ENCODE data around the gene MAP4K5.
"Not testable (repeated sequence)": the region's sequence is repeated elsewhere in the genome, so short reads cannot be mapped to it uniquely, and the experiment has no call there.

The MAP4K5 gene

DNA sequence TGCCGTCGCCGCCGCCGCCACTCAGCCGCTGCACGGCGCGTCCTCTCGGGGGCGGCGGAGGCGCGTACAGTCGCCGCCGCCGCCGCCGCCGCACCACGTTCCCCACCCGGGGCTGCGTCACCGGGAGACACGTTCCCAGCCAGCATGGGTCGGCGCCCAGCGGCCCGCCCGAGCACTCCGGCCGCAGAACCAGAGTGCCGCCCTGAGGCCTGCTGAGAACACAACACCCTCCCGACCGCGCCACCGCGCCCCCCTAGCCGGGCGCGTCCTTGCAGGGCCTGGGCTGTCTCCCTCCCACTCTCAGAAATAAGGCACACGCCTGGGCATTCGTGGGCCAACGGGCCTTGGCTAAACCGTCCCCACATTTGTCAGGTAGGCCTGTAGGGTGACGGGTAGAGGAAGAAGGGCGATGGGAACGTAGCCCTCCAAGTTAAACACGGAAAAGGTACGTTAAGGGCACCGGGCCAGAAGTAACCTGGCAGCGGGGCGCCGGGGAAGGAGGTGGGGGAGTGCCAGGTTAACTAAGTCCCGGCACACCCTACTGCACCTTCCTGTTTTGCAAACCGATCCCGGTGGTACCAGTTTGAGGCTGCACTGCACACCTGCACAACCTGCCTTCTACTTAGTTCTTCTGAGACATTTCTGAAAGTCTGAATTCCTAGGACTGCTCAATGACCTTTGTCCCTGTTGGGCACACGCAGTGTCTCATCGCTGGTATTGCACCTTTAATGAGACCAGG, at the start of gene MAP4K5:
TSS of gene MAP4K5 (minus strand) at position 68 of the 739 bp plus-strand sequence. CDS start 520 bp downstream, outside the sequence.
- peak; percentile 53 for DNase-seq

DNA sequence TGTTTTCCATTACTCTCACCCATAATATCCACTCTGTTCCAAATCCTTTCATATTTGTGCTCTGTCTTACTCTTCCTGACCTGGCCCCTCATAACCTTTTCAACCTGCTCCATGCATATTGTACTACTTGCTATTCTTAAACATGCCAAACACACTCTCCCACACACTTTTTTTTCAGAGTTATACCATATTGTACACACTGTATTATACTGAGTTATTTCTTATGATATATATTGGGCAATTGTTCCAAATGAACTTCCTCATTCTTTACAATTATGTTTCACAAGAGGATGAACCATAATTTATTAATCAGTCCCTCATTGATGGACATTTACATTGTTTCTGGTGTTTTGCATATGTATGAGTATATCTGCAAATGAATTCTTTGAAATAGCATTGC, 46.1 kb upstream of the MAP4K5 start:
- no peak for DNase-seq

DNA sequence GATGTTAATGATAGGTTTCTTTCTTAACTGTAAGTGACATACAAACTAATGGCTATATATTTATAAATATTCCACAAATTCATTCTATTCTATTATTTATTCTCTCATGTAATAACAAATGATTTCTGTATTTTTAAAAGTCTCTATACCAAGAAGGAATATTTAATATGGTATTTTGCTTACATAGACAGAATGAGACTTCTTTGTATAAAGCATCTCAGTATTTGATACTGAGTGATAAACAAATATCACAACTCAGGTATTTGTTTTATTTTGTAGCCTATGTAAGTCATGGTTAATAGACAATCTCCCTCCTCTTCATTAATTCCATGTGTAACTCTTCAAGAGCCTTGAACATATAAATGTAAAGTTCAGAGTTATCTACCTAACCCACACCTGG, 45.6 kb upstream of the MAP4K5 start:
- no peak for DNase-seq

DNA sequence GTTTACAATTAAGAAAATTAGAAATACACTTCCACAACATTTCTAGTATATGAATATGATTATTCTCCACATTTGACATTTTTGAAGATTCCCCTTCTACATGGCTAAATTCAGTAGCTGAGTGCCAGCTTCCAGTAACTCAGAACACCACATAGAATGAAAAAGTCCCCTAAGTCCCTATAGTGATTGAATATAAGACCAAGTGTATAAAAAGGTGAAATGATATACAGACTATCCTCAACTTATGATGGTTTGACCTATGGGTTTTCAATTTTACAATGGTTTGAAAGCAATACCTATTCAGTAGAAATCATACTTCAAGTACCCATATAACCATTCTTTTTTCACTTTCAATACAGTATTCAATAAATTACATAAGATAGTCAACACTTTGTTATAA, 43.4 kb upstream of the MAP4K5 start:
- DNase-seq: no peak

DNA sequence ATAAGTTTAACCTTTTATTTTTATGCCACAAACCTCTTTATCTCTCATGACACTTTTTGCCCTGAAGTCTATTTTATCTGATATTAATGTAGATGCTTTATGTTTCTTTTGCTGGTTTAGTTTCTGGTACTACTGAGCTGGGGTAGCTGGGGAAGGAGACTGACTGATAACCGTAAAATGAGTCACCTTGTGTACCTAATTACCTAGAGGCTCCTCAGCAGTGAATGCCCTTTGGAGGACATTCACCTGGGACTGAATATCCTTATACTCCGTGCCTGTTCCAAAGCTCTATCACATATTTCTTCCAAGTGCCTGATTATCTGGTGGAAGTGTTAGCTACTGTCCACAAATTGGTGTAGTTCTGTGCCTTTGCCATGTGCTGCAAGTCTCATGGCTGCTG, 41.5 kb upstream of the MAP4K5 start:
- DNase-seq: no peak

DNA sequence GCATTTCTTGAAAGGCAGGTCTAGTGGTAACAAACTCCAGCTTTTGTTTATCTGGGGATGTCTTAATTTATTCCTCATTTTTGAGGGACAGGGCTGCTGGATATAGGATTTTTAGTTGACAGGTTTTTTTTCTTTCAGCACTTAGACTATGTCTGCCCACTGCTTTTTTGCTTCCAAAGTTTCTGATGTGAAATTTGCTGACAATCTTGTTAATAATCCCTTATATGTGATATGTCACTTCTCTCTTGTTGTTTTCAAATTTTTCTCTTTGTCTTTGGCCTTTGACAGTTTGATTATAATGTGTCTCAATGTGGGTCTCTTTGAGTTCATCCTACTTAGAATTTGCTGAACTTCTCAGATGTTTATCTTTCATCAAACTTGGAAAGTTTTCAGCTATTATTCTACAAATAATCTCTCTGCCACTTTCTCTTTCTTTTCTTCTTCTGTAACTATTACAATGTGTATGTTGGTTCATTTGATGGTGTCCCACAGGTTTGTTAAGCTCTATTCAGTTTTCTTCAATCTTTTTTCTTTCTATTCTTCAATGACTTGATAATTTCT, 37.4 kb upstream of the MAP4K5 start:
- no peak for DNase-seq

DNA sequence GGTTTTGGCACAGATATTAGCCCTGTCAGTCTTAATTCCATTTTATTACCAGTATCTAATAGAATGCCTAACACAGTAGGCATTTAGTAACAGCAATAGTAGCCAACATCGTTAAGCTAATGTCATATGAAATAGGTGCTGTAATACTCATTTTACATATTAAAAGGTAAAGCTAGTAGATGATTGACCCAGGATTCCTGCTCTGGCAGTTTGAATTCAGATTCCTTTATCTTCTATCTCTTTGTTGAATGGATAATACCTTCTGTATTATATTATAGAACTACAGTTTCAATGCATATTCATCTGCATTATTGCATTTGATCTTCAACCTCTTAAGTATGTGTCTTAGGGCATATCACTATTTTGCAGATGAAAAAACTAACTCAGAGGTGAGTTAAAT, 30.5 kb upstream of the MAP4K5 start:
- DNase-seq: no peak

DNA sequence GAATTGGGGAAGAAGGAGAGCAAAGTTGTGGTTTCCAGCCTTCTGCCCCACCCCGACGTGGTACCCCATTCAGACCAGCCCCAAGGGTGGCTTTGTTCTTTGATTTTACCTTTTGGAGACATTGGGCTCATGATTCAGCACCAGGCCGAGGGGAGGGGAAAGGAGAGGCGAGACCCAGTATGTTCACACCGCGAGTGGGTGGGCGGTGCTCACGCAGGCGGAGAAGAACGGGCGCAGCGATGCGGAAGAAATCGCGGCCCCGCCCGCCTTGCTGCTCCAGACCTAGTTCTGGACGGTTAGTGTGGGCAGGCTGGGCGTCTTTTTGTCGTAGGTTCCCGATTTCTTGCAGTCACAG, 28.5 kb upstream of the MAP4K5 start:
- DNase-seq: peak; percentile 20

DNA sequence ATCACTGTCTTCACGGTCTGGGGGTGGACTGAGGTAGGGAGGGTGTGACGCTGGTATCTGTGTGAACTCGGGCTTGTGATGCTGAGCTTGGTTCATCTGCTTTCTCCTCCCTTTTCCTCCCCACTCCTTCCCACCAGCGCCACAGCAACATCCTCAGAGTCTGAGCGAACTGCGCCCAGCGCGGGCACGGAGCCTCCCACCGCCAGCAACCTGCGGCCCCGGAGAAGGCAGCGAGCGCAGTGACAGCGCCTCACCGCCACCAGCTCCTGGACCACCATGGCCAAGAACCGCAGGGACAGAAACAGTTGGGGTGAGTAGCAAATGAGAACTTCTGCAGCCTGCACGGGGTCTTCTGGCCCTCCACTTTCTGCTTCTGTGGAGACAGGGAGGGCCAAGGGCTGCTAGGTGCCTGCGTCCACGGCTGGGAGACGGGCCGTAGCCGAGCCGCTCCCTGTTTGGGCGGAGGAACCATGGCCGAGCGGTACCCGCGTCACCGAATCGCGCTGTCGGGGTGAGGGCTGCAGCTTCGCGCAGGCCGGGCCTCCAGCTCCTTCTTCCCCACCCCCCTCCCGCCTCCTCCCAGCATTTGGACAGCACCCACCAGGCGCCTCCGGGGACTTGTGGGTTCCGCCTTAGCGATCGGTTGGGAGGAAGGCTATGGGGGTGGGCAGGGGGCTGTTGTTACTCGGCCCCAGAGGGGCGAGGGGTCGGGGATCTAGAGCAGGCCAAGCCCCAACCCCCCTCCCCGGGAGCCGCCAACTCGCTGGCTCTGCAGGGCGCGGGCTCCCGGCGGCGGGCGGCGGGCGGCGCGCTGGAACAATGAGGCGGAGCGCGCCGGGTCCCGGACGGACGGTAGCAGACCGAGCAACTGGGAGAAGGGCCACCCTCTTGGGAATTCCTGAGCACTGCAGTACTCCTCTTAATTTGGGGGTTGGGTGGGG, 27.9 kb upstream of the MAP4K5 start, which contains the start of gene ATL1:
TSS of gene ATL1 (plus strand) at position 156 of the 941 bp plus-strand sequence. CDS start at position 277, 121 bp downstream.
- peak; percentile 75 for DNase-seq

DNA sequence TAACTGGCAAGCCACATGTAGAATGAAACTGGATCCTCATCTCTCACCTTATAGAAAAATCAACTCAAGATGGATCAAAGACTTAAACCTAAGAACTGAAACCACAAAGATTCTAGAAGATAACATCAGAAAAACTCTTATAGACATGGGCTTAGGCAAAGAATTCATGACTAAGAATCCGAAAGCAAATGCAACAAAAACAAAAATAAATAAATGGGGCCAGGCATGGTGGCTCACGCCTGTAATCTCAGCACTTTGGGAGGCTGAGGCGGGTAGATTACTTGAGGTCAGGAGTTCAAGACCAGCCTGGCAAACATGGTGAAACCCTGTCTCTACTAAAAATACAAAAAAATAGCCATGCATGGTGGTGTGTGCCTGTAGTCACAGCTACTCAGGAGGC, 20.4 kb upstream of the MAP4K5 start:
- not testable (repeated sequence) for DNase-seq

DNA sequence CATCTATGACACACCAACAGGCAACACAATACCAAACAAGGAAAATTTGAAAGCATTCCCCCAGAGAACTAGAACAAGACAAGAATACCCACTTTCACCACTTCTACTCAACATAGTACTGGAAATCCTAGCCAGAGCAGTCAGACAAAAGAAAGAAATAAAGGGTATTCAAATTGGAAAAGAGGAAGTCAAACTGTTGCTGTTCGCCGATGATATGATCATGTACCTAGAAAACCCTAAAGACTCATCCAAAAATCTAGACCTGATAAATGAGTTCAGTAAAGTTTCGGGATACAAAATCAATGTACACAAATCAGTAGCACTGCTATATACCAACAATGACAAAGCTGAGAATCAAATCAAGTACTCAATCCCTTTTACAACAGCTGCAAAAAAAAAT, 19.5 kb upstream of the MAP4K5 start:
- no peak for DNase-seq

DNA sequence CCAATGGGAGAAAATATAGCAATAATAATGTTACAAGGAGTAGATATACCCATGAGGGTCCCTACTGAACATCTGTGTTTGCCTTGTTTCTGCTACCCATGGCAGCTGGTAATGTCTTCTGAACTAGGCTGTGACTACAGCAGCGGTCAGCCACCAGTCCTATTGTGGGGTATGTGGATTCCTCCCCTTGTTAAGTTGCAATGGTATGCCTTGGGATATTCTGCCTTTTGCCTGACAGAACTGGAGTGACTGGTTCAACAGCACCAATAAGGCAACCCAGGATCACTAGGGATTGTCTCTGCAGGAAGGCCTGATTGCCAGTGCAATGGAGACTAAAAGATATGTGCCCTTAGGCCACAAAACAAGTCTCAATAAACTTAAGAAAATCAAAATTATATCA, 17.9 kb upstream of the MAP4K5 start:
- DNase-seq: no peak

DNA sequence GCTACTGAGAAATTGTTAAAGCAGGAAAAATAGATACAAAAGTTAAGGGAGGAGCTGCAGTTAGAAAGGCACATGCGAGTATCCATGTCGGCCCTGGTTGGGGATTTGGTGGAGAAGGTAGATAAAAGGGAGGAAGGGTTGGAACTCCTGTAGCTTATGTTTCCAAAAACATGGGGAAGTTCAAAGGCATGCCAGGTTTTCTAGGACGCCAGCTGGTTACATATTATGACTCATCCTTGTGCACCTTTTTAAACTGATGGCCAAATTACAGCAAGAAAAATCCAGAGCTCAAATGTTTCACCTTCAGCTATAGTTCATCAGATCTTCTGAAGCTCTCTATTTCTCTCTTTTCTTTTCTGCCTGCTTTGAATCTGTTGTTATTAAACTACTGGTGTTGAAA, 13.2 kb upstream of the MAP4K5 start:
- peak; percentile 80 for DNase-seq

DNA sequence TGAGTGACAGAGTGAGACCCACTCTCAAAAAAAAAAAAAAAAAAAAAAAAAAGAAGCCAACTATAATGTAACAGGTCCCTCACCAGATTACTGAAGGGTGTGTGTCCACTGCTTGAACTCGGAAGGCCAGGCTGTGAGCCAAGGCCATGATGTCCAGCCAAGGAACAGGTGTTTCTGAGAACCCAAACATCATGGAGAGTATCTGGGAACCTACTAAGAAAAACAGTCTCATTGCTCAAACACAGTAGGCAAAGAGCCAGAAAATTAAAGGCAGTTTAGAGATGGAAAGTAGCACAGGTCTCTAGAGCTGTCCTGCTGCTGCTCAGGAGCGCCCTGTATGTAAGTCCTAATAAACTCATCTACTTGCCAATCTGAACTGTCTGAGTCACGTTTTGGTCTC, 12.5 kb upstream of the MAP4K5 start:
- DNase-seq: peak; percentile 23

DNA sequence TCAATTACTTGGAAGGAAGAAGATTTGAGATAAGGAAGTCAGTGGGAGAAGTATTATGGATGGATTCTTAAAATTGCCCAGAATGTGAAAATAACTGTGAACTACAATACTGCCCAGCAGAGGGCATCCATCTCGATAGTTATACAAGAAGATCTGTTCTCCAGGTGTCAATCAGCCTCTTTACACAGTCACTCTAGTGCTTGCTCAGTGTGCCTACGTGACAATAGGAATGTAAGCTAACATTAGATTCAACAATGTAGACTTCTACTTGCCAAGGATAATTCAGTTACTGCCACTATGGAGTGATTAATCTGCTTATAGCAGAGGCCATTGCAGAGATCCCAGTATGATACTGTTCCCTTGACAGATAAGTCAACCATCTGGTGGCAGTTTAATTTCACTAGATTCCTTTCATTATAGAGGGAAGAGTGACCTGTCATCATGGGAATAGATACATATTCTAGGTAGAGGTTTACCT, 10.6 kb upstream of the MAP4K5 start:
- DNase-seq: peak; percentile 20

DNA sequence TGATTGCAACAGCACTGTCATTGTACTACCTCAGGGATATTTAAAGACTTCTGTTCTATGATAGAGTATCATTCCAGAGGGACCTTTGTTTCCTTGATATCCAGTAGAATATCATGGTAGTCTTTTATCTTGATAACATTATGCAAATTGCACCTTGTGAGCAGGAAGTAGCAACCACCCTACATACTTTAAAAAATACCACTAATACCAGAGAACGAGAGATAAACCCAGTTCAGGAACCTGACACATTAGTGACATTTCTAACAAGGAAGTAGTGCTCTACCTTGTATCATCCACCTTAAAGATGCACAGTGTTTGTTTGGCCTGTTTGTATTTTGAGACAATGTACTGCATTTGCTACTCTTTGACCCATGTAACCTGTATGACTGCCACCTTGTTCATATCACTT, 8.8 kb upstream of the MAP4K5 start:
- no peak for DNase-seq

DNA sequence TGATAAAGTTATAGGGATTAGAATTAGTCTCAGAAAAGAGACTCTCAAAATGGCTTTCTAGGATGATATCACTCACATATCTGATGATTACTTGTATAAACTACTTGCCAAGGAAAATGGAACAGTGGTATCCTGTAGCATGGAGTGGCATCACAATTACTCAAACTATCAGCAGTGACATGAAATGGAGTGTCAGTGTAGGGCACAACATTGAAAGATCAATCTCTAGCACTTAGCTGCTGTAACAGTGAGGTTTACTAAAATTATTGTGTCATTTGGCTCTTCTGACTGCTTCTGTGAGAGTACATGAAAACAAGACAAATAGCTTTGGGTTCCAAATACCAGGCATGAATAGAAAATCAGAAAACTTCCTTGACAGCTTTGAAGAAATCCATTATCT, 6.7 kb upstream of the MAP4K5 start:
- DNase-seq: no peak

DNA sequence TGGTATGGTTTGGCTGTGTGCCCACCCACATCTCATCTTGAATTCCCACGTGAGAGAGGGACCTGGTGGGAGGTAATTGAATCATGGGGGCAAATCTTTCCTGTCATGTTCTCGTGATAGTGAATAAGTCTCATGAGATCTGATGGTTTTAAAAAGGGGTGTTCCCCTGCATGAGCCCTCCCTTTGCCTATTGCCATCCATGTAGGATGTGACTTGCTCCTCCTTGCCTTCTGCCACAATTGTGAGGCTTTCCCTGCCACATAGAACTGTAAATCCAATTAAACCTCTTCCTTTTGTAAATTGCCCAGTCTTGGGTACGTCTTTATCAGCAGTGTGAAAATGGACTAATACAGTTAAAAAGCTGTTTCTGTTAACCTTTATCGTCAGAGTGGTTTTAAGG, 5.7 kb upstream of the MAP4K5 start:
- DNase-seq: not testable (repeated sequence)

DNA sequence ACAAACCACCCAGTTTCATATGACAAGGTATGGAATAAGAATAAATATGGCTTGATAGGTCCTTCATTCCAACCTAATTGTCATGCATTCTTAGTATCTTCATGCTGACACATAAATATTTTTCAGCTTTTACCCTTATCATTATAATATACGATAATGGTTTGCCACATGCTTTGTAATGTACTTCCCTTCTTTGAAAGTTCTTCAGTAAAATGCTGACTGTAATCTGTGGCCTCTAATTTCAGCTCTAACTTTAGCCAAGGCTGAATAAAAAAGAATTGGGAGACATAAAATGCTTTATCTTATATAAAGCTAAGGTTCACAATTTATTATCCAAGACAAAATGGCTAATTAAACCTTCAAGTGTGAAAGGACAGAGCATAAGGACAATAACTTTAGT, 2.6 kb upstream of the MAP4K5 start:
- no peak for DNase-seq

DNA sequence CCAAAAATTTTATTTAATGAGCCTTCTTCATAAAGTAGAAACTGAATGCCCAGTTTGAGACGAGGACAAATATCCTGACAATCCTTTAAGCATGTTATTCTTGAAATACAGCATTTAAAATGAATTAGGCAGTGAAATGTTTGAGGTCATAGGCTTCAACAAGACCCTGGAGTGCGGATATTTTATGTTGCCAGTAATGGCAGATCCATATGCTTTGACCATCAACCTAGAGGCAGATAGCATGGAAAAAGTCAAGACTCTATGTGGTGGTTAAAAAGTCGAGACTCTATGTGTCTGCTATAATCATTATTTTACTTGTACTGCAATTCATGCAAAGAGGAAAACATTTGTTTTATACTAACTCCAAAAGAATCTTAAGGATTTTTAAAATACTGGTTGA, 2.0 kb upstream of the MAP4K5 start:
- no peak for DNase-seq

DNA sequence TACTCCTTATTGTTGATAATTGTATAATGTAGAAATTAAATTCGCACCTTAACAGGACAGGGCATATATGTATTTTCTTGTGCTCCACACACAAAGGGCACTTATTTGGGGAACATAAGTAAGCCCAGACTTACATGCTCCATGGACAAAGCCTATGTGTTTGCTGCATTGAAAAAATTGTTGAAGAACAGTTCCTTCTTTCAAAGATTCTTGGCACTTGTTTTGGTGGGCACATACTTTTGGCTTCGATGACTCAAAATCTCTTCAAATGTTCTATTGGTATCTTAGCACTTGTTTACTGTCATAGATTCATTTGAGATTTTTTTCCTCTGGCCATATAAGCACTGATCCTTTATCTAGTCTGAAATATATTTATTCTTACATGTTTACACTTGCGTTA, 1.4 kb upstream of the MAP4K5 start:
- no peak for DNase-seq

DNA sequence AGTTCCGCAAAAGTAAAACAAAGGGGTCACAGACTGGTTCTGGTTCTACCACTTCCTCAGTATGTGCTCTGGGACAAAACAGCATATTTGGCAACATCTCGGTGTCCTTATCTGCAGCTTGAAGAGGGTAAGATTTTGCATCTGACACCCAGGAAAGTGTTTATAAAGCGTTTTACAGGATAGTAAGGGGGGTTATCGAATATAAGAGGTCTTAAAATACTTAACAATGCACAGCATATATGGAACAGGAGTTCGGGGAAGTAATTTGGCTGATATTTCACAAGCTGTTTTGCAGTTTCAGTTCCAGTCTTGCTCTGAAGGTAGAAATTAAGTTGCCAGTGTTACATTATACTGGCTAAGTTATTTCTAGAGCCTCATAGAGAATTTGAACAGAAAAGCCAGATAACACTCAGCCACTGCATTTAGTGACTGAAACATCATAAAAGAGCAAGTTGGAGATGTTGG, 904 bp upstream of the MAP4K5 start:
- DNase-seq: no peak

Data from DMS 273 treated with DMSO at 0.1 percent for 48 hours (cell line).